Stimulated activated effector memory CD8-positive, alpha-beta T cell treated with anti-CD3 and anti-CD28 coated beads, Interleukin-12 subunit alpha, Interleukin-12 subunit beta, amount 100 ng/mL, for 72 hours (primary cell): ENCODE results near the gene SEC16A.

Source experiments
- ATAC-seq: fragments of 150-1000 bp; cut with Tn5 transposase; 2 replicates; pipeline ENCODE4 v1.10.0; 2021
- DNase-seq, 2 donors: peaks; one replicate each; pipeline ENCODE4 v3.0.0; 2021 to 2022; ENCODE audit warnings: low spot score in 2 of 2
- H3K27ac Mint-ChIP-seq: one replicate; pipeline ENCODE4 v1.8.0; 2022; ENCODE audit warnings: mild to moderate bottlenecking, mixed read lengths
- H3K36me3 Mint-ChIP-seq: one replicate; pipeline ENCODE4 v1.8.0; 2022; ENCODE audit warnings: mild to moderate bottlenecking, mixed read lengths
- H3K4me1 Mint-ChIP-seq: one replicate; pipeline ENCODE4 v1.8.0; 2022; ENCODE audit warnings: mixed read lengths
- H3K4me3 Mint-ChIP-seq: one replicate; pipeline ENCODE4 v1.8.0; 2022; ENCODE audit warnings: mild to moderate bottlenecking, mixed read lengths
- H3K9me3 Mint-ChIP-seq: one replicate; pipeline ENCODE4 v1.8.0; 2022; ENCODE audit warnings: mixed read lengths

Gene SEC16A

GRCh38 chr9:136405481-136405880 lies 77.4 kb downstream of the SEC16A start:
- Mint-ChIP-seq H3K9me3 (no peaks in the 10 kb centered on the region), H3K27ac (peak overlapping the region; percentile 83), H3K4me3 (peak overlapping the region; percentile 76), H3K4me1 (peaks cover 62% of the 10 kb centered on the region), H3K36me3 (peaks cover 80% of the 10 kb centered on the region)
- ATAC-seq = no peak
- DNase-seq = no peak

DNA sequence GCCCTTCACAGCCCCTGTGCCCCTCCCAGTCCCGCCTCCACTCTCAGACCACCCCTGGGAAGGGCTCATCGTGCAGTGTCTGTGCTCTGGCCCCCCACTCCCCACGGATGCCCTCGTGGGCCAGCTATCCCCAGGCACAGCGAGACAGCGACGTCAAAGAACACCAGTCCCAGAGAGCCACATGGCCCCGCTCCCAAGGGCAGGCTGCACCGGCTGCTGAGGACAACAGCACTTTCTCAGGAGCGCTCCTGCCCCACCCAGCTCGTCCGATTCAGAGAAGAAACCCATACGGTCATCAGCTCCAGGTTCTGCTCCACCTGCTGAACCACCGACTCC lies 78.1 kb downstream of the SEC16A start:
- H3K9me3 Mint-ChIP-seq = no peaks in the 10 kb centered on the region
- peaks cover 73% of the 10 kb centered on the region for H3K36me3 Mint-ChIP-seq
- H3K27ac Mint-ChIP-seq = peak overlapping the region; percentile 83
- ATAC-seq (no peak), DNase-seq (no peak)
- peak overlapping the region; percentile 76 for H3K4me3 Mint-ChIP-seq
- peaks cover 61% of the 10 kb centered on the region for H3K4me1 Mint-ChIP-seq

GRCh38 chr9:136403915-136404800 lies 78.7 kb downstream of the SEC16A start:
- H3K4me3 Mint-ChIP-seq = peak overlapping the region; percentile 76
- ATAC-seq (peak; percentile 55), DNase-seq (peak; percentile 20 to 64)
- peaks cover 71% of the 10 kb centered on the region for H3K36me3 Mint-ChIP-seq
- peaks cover 58% of the 10 kb centered on the region for H3K4me1 Mint-ChIP-seq
- H3K27ac Mint-ChIP-seq = peak overlapping the region; percentile 83
- H3K9me3 Mint-ChIP-seq = no peaks in the 10 kb centered on the region

DNA sequence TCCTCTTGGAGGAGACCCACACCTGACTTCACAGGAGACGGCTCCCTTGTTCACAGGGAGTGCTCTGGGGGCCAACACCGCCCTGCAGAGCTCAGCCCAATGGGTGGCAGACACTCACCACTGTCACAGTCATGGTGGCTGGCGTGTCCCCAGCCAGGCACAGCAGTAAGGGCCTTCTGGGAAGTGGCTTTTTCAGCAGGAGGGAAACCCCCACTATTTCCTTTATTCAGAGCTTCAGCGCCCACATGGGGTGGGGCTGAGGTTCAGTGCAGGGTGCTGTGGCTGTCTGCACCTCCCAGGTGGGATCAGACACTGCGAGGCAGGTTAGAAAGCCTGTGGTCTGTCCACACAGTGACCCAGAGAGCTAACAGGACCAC lies 79.3 kb downstream of the SEC16A start:
- Mint-ChIP-seq H3K36me3 (peaks cover 71% of the 10 kb centered on the region), H3K4me3 (peak overlapping the region; percentile 76), H3K27ac (peak overlapping the region; percentile 83), H3K4me1 (peaks cover 58% of the 10 kb centered on the region), H3K9me3 (no peaks in the 10 kb centered on the region)
- DNase-seq = peak; percentile 59 to 78
- peak; percentile 87 for ATAC-seq

DNA sequence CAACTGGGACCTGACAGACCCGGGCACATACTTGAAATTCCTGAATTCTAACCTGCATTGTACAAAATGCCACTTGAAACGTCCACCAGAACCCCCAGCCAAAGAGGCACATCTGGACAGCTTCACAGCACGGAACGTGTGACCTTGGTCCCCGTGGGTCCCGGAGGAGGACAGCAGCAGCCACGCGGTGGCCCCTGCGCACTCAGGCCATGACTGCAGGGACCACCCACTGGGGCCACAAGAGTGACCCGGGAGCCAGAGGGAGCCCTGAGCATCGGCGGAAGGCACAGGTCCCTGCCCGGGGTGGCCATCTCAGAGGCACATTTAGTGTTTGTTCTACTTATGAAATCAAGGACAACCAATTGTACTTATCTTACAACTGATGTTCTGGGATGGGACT lies 80.8 kb downstream of the SEC16A start:
- no peak overlapping the region for H3K4me3 Mint-ChIP-seq
- peaks cover 71% of the 10 kb centered on the region for H3K36me3 Mint-ChIP-seq
- DNase-seq = no peak
- no peak for ATAC-seq
- no peaks in the 10 kb centered on the region for H3K9me3 Mint-ChIP-seq
- peaks cover 56% of the 10 kb centered on the region for H3K4me1 Mint-ChIP-seq
- peak overlapping the region; percentile 83 for H3K27ac Mint-ChIP-seq

DNA sequence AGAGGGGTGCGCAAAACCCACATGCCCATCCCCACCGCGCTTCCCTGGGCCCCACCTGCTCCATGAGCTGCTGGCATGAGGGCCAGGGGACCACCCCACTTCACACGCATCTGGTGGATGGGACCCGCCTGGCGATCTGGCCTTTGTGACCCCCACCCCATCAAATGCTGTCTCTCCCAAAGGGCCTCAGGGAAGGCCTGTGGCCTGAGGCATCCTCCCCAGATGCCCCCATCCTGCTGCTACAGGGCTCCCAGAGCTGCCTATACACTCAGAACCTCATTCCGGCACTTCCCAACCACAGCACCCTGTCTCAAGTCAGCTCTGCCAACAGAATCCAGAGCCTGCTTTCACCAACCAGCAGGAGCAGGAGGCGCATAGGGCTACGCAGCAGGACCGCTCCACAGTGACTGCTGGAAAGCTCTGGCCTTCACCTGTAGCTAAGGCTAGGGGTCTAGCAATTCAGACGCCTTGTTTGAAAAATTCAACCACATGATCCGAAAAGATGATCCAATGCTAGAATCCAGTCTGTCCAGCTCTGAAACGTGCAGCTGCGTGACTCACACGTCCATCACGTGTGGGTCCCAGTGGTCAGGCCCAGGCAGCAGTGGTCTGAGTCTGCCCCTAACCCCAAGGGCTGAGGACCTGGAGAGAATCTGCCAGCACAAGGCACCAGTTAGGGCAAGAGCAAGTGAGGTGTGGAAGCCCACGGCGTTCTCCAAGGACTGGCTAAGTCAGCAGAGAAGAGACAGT lies 81.5 kb downstream of the SEC16A start:
- Mint-ChIP-seq H3K4me1 (peaks cover 60% of the 10 kb centered on the region), H3K36me3 (peaks cover 71% of the 10 kb centered on the region), H3K27ac (peak overlapping the region; percentile 83), H3K9me3 (no peaks in the 10 kb centered on the region), H3K4me3 (peak overlapping the region; percentile 83)
- no peak for ATAC-seq
- no peak for DNase-seq

DNA sequence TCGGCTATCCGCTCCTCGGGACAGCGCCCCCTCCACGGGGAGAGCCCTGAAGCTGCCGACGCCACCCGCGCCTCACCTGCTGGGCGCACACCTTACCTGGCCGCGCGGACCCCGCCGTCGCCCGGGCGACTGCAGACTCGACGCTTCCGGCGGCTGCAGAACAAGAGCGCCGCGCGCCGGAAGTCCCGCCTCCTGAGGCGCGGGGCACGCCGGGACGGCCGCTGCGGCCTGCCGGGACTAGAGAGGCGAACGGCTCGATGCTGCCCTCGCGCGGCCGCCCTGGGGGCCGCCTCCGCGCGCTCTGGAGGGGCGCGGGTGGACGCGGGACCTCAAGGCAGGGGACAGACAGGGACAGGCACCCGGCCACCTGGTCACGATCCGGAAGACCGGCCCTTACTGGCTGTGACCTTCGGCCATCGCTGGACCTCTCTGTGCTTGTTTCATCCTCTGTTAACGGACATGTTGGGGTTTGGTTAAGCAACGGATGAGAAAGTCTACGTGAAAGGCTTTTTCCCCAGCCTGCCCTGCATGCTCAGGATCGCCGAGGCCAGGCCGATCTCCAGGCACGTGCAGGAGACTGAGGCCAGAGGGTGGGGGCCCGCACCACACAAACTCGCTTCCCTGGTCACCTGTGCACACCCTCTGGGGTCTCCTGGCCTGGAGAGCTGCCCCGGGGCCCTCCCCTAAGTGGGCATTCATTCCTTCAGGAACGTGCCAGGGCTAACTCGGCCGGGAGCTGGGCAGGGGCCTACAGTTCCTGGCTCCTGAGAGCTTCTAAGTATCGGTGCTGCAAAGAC lies 82.6 kb downstream of the SEC16A start, which contains the start of gene SNAPC4:
TSS of gene SNAPC4 (minus strand) at position 133 of the 797 bp plus-strand sequence. CDS start 1,742 bp downstream, outside the sequence.
- DNase-seq = peak; percentile 92 to 94
- Mint-ChIP-seq H3K36me3 (peaks cover 71% of the 10 kb centered on the region), H3K27ac (peak within 1 kb of the TSS; percentile 80), H3K9me3 (no peaks in the 10 kb centered on the region), H3K4me3 (peak within 1 kb of the TSS; percentile 83), H3K4me1 (peaks cover 57% of the 10 kb centered on the region)
- peak; percentile 79 for ATAC-seq

DNA sequence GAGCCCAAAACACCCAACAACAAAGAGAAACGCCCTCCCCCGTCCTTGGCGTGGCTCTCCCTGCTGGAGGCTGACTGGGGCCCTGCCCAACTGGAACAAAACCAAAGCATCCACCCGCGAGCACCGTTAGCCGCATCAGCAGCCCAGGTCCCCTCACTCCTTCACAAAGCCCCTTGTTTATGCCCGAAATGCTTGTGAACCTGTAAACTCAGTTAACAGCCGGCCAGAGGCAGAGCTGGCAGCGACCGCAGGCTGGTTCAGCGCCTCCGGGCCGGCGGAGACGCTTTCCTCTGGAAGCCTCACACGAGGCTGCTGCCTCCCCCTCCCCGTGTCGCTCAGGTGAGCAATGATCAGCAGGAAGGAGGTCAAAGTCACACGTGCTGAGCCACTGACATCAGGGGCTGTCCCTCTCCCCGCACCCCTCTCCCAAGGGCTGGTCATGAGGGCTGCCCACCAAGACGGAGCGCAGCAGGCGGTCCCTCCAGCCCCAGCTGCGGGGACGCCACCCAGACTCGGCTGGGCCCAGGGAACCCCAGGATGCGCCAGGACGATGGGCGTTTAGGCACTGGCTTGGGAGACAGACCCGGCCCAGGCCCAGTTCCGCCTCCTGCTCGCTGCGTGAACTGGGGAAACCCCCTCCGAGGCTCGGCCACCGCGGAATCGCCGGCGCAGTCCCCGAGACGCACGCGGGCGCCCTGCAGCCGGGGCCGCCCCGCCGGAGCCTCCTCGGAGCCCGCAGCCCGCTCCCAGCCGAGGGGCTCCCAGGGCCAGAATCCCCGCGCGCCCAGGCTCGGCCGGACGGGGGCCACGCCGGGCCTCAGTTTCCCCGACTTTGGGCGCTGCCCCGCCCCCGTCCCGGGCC lies 83.4 kb downstream of the SEC16A start:
- peaks cover 71% of the 10 kb centered on the region for H3K36me3 Mint-ChIP-seq
- H3K27ac Mint-ChIP-seq = peak overlapping the region; percentile 80
- peak; percentile 24 to 69 for DNase-seq
- H3K9me3 Mint-ChIP-seq = no peaks in the 10 kb centered on the region
- peak; percentile 19 for ATAC-seq
- peak overlapping the region; percentile 83 for H3K4me3 Mint-ChIP-seq
- peaks cover 48% of the 10 kb centered on the region for H3K4me1 Mint-ChIP-seq

DNA sequence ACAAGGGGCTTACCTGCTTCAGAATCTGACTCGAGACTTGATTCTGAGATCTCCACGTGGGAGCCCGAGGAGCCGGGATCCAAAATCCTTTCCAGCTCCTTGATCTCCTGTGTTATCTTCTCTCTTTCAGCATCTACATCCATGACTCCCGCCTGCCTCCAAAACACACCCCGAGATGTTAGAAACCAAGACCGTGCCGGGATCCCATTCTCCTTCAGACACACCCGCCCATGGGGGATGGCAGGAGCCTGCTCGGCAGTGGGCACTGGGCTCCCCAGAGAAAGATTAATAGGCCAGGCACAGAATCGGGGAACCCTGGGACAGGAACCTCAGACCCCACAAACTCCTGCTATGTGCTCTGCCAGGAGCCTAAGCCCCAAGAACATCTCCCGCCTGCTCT lies 84.6 kb downstream of the SEC16A start:
- Mint-ChIP-seq H3K27ac (peak overlapping the region; percentile 80), H3K4me1 (peaks cover 37% of the 10 kb centered on the region), H3K4me3 (peak overlapping the region; percentile 83), H3K9me3 (no peaks in the 10 kb centered on the region), H3K36me3 (peaks cover 76% of the 10 kb centered on the region)
- DNase-seq (no peak), ATAC-seq (no peak)

DNA sequence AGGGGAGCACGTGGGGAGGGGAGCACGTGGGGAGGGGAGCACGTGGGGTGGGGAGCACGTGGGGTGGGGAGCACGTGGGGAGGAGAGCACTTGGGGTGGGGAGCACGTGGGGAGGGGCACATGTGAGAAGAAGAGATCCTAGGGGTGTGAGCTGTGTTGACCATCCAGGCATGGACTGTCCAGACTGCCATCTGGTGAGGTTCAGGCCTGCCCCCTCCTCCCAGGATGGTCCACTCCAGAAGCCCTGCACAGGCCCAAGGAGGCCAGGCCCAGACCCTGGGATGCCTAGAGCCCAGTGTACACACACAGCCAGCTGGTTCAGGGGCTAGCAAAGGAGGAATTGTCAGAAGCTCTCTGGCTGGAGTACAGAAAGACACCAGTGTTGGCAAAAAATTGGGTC lies 85.2 kb downstream of the SEC16A start:
- Mint-ChIP-seq H3K27ac (no peak overlapping the region), H3K36me3 (peaks cover 76% of the 10 kb centered on the region), H3K4me3 (peak overlapping the region; percentile 10), H3K9me3 (no peaks in the 10 kb centered on the region), H3K4me1 (peaks cover 36% of the 10 kb centered on the region)
- DNase-seq = no peak
- no peak for ATAC-seq

- H3K36me3 Mint-ChIP-seq = peaks cover 77% of the 10 kb centered on the region
- no peak overlapping the region for H3K27ac Mint-ChIP-seq
- ATAC-seq (no peak), DNase-seq (no peak)
- H3K9me3 Mint-ChIP-seq = no peaks in the 10 kb centered on the region
- H3K4me1 Mint-ChIP-seq = peaks cover 29% of the 10 kb centered on the region
- no peak overlapping the region for H3K4me3 Mint-ChIP-seq
Observed at GRCh38 chr9:136396219-136396515, 86.7 kb downstream of the SEC16A start.

- DNase-seq (no peak), ATAC-seq (no peak)
- H3K4me1 Mint-ChIP-seq = peaks cover 25% of the 10 kb centered on the region
- H3K4me3 Mint-ChIP-seq = no peak overlapping the region
- no peak overlapping the region for H3K27ac Mint-ChIP-seq
- peaks cover 82% of the 10 kb centered on the region for H3K36me3 Mint-ChIP-seq
- no peaks in the 10 kb centered on the region for H3K9me3 Mint-ChIP-seq
Observed at GRCh38 chr9:136395345-136396218, 87.3 kb downstream of the SEC16A start.

GRCh38 chr9:136395020-136395340 lies 87.9 kb downstream of the SEC16A start:
- Mint-ChIP-seq H3K9me3 (no peaks in the 10 kb centered on the region), H3K4me3 (no peak overlapping the region), H3K27ac (no peak overlapping the region), H3K4me1 (peaks cover 22% of the 10 kb centered on the region), H3K36me3 (peaks cover 88% of the 10 kb centered on the region)
- DNase-seq = no peak
- ATAC-seq = no peak
